Measurements from ENCODE around the gene LGR6.

DNA sequence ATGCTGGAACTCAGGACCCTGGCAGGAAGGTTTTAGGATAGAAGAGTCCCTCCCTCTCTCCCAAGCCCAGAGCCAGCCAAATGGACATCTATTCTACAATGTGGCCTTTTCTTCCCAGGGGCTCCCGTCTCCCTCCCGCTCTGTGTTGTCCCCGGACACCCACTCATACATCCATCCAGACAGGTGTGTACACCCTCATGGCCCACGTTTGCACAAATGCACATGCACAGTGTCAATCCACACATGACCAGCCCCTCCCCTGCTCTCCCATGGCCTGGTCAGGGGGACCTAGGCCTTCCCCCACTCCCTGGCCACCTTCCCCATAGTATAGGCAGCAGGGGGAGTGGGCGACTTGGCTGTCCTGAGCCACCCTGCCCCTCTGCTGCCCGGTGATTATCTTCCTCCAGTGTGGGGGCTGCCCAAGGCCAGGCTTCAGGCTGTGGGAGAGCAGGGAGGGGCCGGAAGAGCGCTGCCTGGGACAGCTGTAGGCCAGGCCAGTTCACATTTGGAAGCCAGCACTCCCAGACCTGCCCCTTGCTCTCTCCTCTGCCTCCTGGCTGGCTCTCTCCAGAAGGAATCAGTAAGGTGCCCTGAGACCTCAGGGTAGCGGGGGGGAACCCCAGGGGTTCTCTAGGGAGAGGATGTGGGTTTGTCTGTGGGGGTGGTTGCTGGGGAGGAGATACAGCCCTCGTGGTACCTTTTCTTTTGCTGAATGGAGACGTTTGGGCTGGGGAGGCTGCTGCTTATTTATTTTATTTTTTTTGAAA lies 29.1 kb upstream of the LGR6 start:
- TF ChIP-seq, protein P1, sequence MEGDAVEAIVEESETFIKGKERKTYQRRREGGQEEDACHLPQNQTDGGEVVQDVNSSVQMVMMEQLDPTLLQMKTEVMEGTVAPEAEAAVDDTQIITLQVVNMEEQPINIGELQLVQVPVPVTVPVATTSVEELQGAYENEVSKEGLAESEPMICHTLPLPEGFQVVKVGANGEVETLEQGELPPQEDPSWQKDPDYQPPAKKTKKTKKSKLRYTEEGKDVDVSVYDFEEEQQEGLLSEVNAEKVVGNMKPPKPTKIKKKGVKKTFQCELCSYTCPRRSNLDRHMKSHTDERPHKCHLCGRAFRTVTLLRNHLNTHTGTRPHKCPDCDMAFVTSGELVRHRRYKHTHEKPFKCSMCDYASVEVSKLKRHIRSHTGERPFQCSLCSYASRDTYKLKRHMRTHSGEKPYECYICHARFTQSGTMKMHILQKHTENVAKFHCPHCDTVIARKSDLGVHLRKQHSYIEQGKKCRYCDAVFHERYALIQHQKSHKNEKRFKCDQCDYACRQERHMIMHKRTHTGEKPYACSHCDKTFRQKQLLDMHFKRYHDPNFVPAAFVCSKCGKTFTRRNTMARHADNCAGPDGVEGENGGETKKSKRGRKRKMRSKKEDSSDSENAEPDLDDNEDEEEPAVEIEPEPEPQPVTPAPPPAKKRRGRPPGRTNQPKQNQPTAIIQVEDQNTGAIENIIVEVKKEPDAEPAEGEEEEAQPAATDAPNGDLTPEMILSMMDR (IDR thresholded peaks at IDR 0.05): no peak
- TF ChIP-seq SIN3A (IDR thresholded peaks at IDR 0.05; ENCODE audit: borderline replicate concordance, insufficient read depth, low read depth, low read length) (no peak), POLR2AphosphoS5 (IDR thresholded peaks at IDR 0.05; ENCODE audit: low read depth, low read length) (no peak)
- TF ChIP-seq, protein P2, sequence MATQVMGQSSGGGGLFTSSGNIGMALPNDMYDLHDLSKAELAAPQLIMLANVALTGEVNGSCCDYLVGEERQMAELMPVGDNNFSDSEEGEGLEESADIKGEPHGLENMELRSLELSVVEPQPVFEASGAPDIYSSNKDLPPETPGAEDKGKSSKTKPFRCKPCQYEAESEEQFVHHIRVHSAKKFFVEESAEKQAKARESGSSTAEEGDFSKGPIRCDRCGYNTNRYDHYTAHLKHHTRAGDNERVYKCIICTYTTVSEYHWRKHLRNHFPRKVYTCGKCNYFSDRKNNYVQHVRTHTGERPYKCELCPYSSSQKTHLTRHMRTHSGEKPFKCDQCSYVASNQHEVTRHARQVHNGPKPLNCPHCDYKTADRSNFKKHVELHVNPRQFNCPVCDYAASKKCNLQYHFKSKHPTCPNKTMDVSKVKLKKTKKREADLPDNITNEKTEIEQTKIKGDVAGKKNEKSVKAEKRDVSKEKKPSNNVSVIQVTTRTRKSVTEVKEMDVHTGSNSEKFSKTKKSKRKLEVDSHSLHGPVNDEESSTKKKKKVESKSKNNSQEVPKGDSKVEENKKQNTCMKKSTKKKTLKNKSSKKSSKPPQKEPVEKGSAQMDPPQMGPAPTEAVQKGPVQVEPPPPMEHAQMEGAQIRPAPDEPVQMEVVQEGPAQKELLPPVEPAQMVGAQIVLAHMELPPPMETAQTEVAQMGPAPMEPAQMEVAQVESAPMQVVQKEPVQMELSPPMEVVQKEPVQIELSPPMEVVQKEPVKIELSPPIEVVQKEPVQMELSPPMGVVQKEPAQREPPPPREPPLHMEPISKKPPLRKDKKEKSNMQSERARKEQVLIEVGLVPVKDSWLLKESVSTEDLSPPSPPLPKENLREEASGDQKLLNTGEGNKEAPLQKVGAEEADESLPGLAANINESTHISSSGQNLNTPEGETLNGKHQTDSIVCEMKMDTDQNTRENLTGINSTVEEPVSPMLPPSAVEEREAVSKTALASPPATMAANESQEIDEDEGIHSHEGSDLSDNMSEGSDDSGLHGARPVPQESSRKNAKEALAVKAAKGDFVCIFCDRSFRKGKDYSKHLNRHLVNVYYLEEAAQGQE (IDR thresholded peaks at IDR 0.05; ENCODE audit: insufficient read depth in 1 of 2, low read depth in 2 of 2, low read length in 1 of 2): no peak

Measured in Panc1 (cell line).